GM12878 (cell line): ENCODE measurements around the gene BDNF. TPM values are rescaled to one million over a fixed set of nuclear protein-coding genes. Genes with fewer than 3 reads are reported as not detected.

ENCODE experiments used
- ATAC-seq: fragments of 200-7000 bp; cut with Tn5 transposase; 3 replicates; pipeline ENCODE4 v1.9.1; 2020; ENCODE audit warnings: mild to moderate bottlenecking, moderate library complexity
- BruUV-seq: library from RNA; stranded (reverse); fragments of 400-500 nt; replicated peaks from 2 replicates; lab custom pipeline; 2021; lab: Mats Ljungman, UMichigan
- CTCF ChIA-PET: fragments of 300-600 bp; sonication (Branson Sonifier 250); formaldehyde crosslinking; extraction: SDS; loops from one replicate; lab custom pipeline; 2021; ENCODE audit warnings: inconsistent platforms; lab: Yijun Ruan, JAX
- POLR2A ChIA-PET: fragments of 350-600 bp; formaldehyde crosslinking; extraction: SDS; loops from one replicate; lab custom pipeline; 2021; ENCODE audit warnings: inconsistent platforms; lab: Charles Lee
- RAD21 ChIA-PET: fragments of 300-600 bp; sonication (Branson Sonifier 250); formaldehyde crosslinking; loops from one replicate; lab custom pipeline; 2023; ENCODE audit warnings: antibody characterized with exemption; ENCODE audit not compliant: unreplicated experiment; lab: Charles Lee
- SMC1A ChIA-PET: fragments of 300-600 bp; sonication (Branson Sonifier 250); formaldehyde crosslinking; loops from one replicate; lab custom pipeline; 2023; ENCODE audit not compliant: unreplicated experiment, uncharacterized antibody; lab: Charles Lee
- DNase-seq: peaks from one replicate; pipeline ENCODE4 v3.0.0-alpha.2; 2011; ENCODE audit warnings: low read depth, low spot score
- FAIRE-seq: peaks from 3 replicates; lab custom pipeline; 2011; peaks lifted over from hg19 to GRCh38; lab: Jason Lieb, UNC
- H2AFZ ChIP-seq: 2 replicates; pipeline ENCODE4 v1.6.0; 2011; ENCODE audit warnings: low read depth, low read length, control low read depth; ENCODE audit not compliant: control insufficient read depth
- H3K27ac ChIP-seq: 2 replicates; pipeline ENCODE4 v1.5.1; 2011; ENCODE audit warnings: control low read depth; ENCODE audit not compliant: control insufficient read depth, insufficient read depth
- H3K27me3 ChIP-seq, 2 experiments: replicated peaks in 1 of 2; 2 replicates each; pipeline versions ENCODE4 v1.6.0 to v1.6.1; 2011; ENCODE audit warnings: low read length in 1 of 2; ENCODE audit not compliant: control insufficient read depth in 2 of 2, insufficient read depth in 2 of 2
- H3K36me3 ChIP-seq, 2 experiments: 2 replicates each; pipeline ENCODE4 v1.5.1; 2011; ENCODE audit warnings: low read length in 1 of 2; ENCODE audit not compliant: control insufficient read depth in 2 of 2, insufficient read depth in 2 of 2
- H3K4me1 ChIP-seq: 2 replicates; pipeline ENCODE4 v1.6.1; 2011; ENCODE audit warnings: mild to moderate bottlenecking, low read length, moderate library complexity, mixed read lengths; ENCODE audit not compliant: control insufficient read depth, insufficient read depth
- H3K4me2 ChIP-seq: 2 replicates; pipeline ENCODE4 v1.6.0; 2011; ENCODE audit warnings: control low read depth; ENCODE audit not compliant: control insufficient read depth, insufficient read depth
- H3K4me3 ChIP-seq: fragments of 200-600 bp; sonication (generic); 2 replicates; pipeline ENCODE4 v1.5.1; 2016
- H3K79me2 ChIP-seq: 2 replicates; pipeline ENCODE4 v1.6.0; 2011; ENCODE audit warnings: low read length; ENCODE audit not compliant: control insufficient read depth, insufficient read depth
- H3K9ac ChIP-seq: 2 replicates; pipeline ENCODE4 v1.8.0; 2011; ENCODE audit warnings: low read length, control low read depth, mixed read lengths; ENCODE audit not compliant: control insufficient read depth, insufficient read depth
- H3K9me3 ChIP-seq: replicated peaks from 3 replicates; pipeline ENCODE4 v1.5.1; 2011; ENCODE audit warnings: mild to moderate bottlenecking, low read length; ENCODE audit not compliant: control insufficient read depth, insufficient read depth
- H4K20me1 ChIP-seq: 2 replicates; pipeline ENCODE4 v1.6.0; 2011; ENCODE audit not compliant: control insufficient read depth, insufficient read depth
- BCL11A ChIP-seq: IDR thresholded peaks from 2 replicates; pipeline ENCODE4 v1.6.1; 2011; ENCODE audit warnings: low read depth, low read length
- E4F1 ChIP-seq: fragments of 450-650 bp; IDR thresholded peaks from 2 replicates; pipeline ENCODE4 v1.6.1; 2018; ENCODE audit warnings: borderline replicate concordance, mild to moderate bottlenecking; ENCODE audit not compliant: partially characterized antibody
- EP300 ChIP-seq, 2 experiments: fragments of 150-350 bp in 1 of 2; IDR thresholded peaks; 2 replicates each; pipeline ENCODE4 v1.6.1; 2011 to 2012; ENCODE audit warnings: low read depth in 2 of 2, low read length in 2 of 2, borderline replicate concordance in 1 of 2, improper control_type of control experiment in 1 of 2, inconsistent platforms in 1 of 2; ENCODE audit not compliant: control insufficient read depth in 1 of 2
- PKNOX1 ChIP-seq: fragments of 450-650 bp; IDR thresholded peaks from 2 replicates; pipeline ENCODE4 v1.6.1; 2016; ENCODE audit warnings: mild to moderate bottlenecking
- POLR2AphosphoS5 ChIP-seq: IDR thresholded peaks from 2 replicates; pipeline ENCODE4 v1.6.1; 2011; ENCODE audit warnings: mild to moderate bottlenecking, low read length, inconsistent platforms
- PRDM15 ChIP-seq: fragments of 450-650 bp; formaldehyde crosslinking; IDR thresholded peaks from 2 replicates; pipeline ENCODE4 v1.4.0; 2020; ENCODE audit warnings: mild to moderate bottlenecking, moderate library complexity
- RAD51 ChIP-seq: fragments of 450-650 bp; IDR thresholded peaks from 2 replicates; pipeline ENCODE4 v1.6.1; 2016; ENCODE audit warnings: moderate library complexity, mild to moderate bottlenecking, inconsistent platforms
- STAT1 ChIP-seq: fragments of 450-650 bp; conservative IDR thresholded peaks from 2 replicates; pipeline ENCODE4 v1.6.1; 2014; ENCODE audit warnings: antibody characterized with exemption, mild to moderate bottlenecking
- TCF7 ChIP-seq: IDR thresholded peaks from 2 replicates; pipeline ENCODE4 v1.6.1; 2014; ENCODE audit warnings: antibody characterized with exemption, borderline replicate concordance
- ZBTB11 ChIP-seq: fragments of 450-650 bp; formaldehyde crosslinking; IDR thresholded peaks from 2 replicates; pipeline ENCODE4 v1.5.0; 2022; ENCODE audit warnings: mild to moderate bottlenecking, missing genetic modification characterization
- WGBS: methylation state at CpG from one replicate; pipeline ENCODE4 v1.1.6; 2016; ENCODE audit warnings: low lambda C conversion rate; ENCODE audit not compliant: insufficient replicate concordance, insufficient coverage; ENCODE audit errors: missing lambda C conversion rate; 5-methylcytosine and 5-hydroxymethylcytosine counted together
- in situ Hi-C: fragments of 300-500 bp; cut with MboI; formaldehyde crosslinking; loops from 9 replicates; pipeline ENCODE4 v1.14.3; 2018; ENCODE audit warnings: mixed read lengths
- intact Hi-C: fragments of 100-400 bp; cut with micrococcal nuclease; formaldehyde crosslinking; loops from one replicate; pipeline ENCODE4 v1.14.2; 2022; ENCODE audit not compliant: unreplicated experiment
- polyA plus RNA-seq, 11 experiments: library from polyadenylated mRNA; depleted of rRNA in 4 of 11; unstranded in 6 of 11; stranded (reverse) in 5 of 11; fragments of >200 nt; fragmentation: Nextera tagmentation in 4 of 11; fragmentation: Illumina TruSeq in 1 of 11; extraction: Ambion mirVana in 4 of 11; extraction: Trizol in 1 of 11; gene quantifications; 1 replicate in 1 of 11; 2 replicates in 10 of 11; pipeline versions ENCODE4 v1.2.1 to v1.2.3, GENCODE V29; 2011 to 2016; ENCODE audit warnings: inconsistent platforms in 2 of 11, missing spikeins in 2 of 11, low read depth in 1 of 11
- total RNA-seq, 4 experiments: library from RNA; depleted of rRNA in 3 of 4; stranded (reverse); fragments of >200 nt in 3 of 4; fragmentation: Illumina TruSeq in 1 of 4; extraction: Trizol in 1 of 4; gene quantifications; 2 replicates each; pipeline versions ENCODE4 v1.2.1 to v1.2.3, GENCODE V29; 2013 to 2021

The BDNF gene
- total and polyA plus RNA-seq, 10 of the 15 experiments (the other 5 are each of a cell fraction or from before 2014, with no cell fraction given): 0.02 to 0.24 (median 0.06) TPM; not detected in 2

GRCh38 chr11:27626269-27626937, 73.9 kb downstream of the BDNF start (continued):
- TF ChIP-seq ZBTB11 (CRISPR knock-in tag) (no peak), STAT1 (no peak), TCF7 (no peak), PKNOX1 (no peak), BCL11A (no peak)
- TF ChIP-seq, all 136 proteins: peak for 0

- Histone ChIP-seq H4K20me1 (no peaks in the 10 kb centered on the region), H3K9me3 (no peaks in the 10 kb centered on the region), H3K79me2 (no peaks in the 10 kb centered on the region), H3K9ac (no peak overlapping the region), H3K4me3 (no peak overlapping the region), H3K27ac (no peak overlapping the region), H3K27me3 (no peaks in the 10 kb centered on the region), H3K36me3 (no peaks in the 10 kb centered on the region), H2AFZ (no peak overlapping the region), H3K4me1 (no peaks in the 10 kb centered on the region), H3K4me2 (no peak overlapping the region)
- POLR2A ChIA-PET: no interaction called here
- SMC1A ChIA-PET: no interaction called here
- FAIRE-seq: no peak
- RAD21 ChIA-PET: no interaction called here
- CTCF ChIA-PET: no interaction called here
- BruUV-seq: no TSS peak
- intact Hi-C loops (no loop called here), in situ Hi-C loops (no loop called here)
- no peak for DNase-seq
- 0% methylated on average over 1 of the region's 1 CpG for WGBS
- ATAC-seq: no peak
- TF ChIP-seq E4F1 (no peak), EP300 (IDR thresholded peaks at IDR 0.05; ENCODE audit: borderline replicate concordance in 1 of 2, control insufficient read depth in 1 of 2, low read depth in 2 of 2, low read length in 2 of 2) (no peak), PRDM15 (no peak), RAD51 (no peak), POLR2AphosphoS5 (no peak)
Observed at GRCh38 chr11:27625347-27625912, 74.8 kb downstream of the BDNF start.
